NCI-H345 (cell line): ENCODE data around the gene RAB30.
"Not testable (repeated sequence)": the region's sequence is repeated elsewhere in the genome, so short reads cannot be mapped to it uniquely, and the experiment has no call there.

Source experiments
- DNase-seq: peaks from one replicate; lab custom pipeline; 2025; lab: John Stamatoyannopoulos, UW

The RAB30 gene

DNA sequence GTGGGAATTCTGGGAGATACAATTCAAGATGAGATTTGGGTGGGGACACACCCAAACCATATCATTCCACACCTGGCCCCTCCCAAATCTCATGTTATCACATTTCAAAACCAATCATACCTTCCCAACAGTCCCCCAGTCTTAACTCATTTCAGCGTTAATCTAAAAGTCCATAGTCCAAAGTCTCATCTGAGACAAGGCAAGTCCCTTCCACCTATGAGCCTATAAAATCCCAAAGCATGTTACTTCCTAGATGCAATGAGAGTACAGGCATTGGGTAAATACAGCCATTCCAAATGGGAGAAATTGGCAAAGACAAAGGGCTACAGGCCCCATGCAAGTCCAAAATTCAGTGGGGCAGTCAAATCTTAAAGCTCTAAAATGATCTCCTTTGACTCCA lies 128.3 kb downstream of the RAB30 start:
- not testable (repeated sequence) for DNase-seq

- DNase-seq = no peak
These were observed 129.3 kb downstream of the RAB30 start for GRCh38 chr11:82942376-82942775.

DNA sequence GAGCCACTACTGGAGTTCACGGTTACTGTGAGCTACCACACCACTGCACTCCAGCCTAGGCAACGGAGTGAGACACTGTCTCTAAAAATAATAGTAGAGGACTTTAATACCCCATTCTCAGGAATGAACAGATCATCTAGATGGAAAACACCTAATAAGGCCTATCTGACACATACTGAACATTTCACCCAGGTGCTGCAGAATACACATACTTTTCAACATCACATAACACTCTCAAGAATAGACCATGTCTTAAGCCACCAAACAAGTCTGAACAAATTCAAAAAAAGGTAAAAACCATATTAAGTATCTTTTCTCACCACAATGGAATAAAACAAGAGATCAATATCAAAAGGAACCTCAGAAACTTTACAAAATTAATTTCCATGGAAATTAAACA lies 132.2 kb downstream of the RAB30 start:
- DNase-seq = no peak

- DNase-seq = no peak
These were observed 134.1 kb downstream of the RAB30 start for GRCh38 chr11:82937554-82937953.

DNA sequence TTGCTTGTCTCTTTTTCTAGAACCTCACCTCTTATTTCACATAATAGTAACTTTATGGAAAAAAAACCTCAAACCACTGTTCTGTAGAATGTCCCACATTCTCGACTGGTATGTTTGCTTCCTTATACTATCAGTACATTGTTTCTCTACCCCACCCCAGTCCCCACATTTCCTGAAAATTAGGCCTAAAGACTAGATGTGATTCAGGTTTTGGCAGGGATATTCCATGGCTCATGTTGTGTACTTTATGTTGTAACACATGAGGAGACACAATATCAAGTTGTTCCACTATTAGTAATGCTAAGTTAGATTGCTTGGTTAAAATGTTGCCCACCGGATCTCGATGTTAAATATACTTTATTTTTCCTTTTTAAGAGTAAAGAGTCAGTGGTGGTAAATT lies 135.4 kb downstream of the RAB30 start:
- no peak for DNase-seq

DNA sequence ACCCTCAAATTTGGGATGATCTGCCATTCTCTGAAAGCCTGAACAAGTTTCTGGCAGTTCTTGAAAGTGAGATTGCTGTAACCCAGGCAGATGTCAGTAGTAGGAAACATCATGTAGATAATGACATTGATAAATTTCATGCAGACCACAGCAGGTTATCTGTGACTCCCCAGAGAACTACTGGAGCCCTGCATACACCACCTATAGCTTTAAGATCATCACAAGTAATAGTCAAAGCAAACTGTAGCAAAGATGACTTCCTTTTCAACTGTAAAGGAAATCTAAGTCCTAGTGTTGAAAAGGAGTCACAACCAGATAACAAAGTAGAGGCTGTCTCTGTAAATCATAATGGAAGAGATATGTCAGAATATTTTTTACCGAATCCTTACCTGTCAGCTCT lies 139.1 kb downstream of the RAB30 start:
- DNase-seq = no peak

- DNase-seq = no peak
These were observed 141.0 kb downstream of the RAB30 start for GRCh38 chr11:82930734-82931133.

DNA sequence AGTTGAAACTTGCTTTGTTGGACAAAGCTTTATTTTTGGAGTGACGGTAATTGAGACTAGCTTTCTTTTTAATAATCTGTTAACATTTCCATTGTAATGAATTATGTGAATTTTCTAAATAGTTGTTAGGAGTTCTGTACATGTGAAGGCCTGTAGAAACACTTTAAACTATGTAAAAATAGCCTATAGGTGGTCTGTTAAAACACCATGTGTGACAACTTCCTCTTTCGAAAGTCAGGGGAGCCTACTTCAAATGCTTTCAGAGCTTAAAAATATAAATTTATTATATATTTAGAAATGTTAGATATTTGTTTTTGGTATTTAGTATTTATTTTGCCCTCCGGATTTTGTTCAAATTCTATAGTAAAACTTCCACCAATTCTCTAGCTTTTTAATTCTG lies 141.5 kb downstream of the RAB30 start:
- DNase-seq = no peak

GRCh38 chr11:82929121-82929520 lies 142.6 kb downstream of the RAB30 start:
- no peak for DNase-seq

GRCh38 chr11:82927264-82927880 lies 144.3 kb downstream of the RAB30 start:
- DNase-seq = peak; percentile 52

DNA sequence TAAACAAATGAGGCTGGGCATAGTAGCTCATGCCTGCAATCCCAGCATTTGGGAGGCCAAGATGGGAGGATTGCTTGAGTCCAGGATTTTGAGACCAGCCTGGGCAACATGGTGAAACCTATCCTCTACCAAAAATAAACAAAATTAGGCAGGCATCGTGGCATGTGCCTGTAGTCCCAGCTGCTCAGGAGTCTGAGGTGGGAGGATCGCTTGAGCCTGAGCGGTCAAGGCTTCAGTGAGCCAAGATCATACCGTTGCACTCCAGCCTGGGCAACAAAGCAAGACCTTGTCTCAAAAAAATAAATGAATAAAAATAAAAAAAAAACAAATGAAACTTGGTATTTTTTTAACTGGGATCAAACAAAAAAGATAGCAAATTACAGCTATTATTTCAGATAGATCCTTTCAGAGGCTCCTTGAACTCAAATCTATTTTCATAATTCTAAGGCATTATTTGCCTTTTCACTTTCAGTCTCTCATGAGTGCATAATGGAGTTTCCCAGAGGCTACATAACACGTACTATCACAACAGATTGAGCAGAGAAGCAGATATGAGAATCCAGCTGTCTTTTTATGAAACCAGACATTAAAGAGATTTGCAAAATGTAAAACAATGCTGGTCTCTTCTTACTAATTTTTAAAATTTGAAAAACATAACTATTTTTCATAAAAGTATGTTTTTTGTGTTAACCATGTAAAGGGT lies 147.0 kb downstream of the RAB30 start:
- DNase-seq = no peak
